ENCODE measurements around the gene BMPER.

Gene BMPER

DNA sequence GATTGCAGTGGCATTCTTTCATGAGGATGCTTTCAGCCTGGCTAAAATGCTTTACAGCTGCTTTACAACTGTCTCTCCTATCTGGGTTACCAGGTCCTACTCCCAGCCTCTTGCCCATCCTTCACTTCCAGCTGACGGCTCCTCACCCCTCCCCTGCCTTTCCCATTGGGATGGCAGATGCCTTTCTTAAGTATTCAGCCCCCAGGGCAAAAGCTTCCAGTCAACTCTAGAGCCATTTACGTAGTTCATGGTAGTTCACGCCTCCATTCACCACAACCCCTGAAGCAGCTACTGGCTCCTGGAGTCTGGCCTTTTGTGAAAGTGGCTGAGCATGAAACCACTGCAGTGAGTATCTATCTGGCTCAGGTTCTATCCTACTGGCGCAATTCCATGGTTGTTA, 17.2 kb upstream of the BMPER start:
- DNase-seq (ENCODE audit: low spot score), result no peak

DNA sequence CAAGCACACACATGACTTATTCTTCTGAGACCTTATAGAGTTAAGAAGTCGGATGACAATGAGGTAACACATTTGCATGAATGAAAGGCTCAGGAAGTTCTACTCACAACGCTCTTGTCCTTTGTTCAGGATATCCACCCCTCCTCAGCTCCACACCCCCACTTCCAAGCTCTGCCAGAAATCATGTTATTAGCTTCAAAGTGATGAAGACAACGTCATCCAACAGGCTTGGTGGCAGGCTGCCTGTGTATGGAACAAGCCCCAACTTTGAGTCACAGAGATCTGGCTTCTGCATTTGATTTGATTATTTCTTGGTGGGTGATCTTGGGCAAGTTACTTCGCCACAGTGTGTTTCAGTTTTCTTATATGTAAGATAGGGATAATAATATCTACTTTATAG, 12.4 kb upstream of the BMPER start:
- no peak for DNase-seq (ENCODE audit: low spot score)

DNA sequence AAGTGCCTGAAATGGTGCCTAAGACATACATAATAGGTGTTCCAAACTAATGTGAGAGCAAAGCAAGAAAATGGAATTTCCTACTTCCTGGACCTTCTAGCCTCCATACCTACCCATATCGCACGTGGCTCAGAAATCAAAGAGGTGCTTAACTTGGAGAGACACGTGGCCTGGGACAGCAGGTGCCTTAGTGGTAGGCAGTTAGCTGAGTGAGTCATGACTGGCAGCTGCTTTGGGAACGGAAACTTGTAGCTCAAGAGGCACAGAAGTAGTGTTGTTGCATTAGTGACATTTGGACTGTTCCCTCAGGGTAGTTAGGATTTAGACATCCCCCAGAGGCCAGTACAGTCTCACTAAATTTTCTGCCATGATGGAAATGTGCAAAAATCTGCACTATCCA, 12.0 kb upstream of the BMPER start:
- DNase-seq (ENCODE audit: low spot score), result no peak

DNA sequence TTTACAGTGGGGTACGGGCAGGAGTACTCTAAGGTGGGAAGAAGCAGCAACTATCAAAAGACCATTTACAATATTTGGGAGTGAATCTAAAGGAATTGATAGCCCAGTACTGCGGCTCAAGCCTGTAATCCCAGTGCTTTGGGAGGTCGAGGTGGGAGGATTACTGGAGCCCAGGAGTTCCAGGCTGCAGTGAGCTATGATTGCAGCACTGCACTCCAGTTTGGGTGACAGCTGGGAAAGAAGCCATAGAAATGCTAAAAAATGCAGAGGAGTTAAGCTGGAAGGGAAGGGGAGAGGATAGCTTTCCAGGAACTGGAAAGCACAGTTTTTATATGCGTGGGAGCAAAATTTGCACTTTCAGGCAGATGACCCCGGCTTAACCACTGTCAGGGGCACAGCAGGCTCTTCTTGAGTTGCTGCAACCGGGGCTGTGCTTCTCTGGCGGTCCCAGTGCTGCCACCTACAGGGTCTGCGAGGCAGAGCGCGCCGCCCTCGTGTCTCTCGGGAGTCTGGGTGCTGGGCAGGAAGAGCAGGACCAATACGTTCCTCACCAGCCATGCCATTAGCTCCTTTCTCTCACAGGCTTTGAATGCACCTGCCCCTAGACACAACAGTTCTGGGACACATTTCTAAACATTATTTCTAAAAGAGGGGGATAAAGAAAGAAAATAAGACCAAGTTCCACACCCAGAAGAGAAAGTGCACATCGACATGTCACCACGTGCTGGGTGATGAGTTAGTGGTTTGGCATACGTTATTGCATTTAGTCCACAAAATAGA, 10.1 kb upstream of the BMPER start:
- peak; percentile 82 for DNase-seq (ENCODE audit: low spot score)

DNA sequence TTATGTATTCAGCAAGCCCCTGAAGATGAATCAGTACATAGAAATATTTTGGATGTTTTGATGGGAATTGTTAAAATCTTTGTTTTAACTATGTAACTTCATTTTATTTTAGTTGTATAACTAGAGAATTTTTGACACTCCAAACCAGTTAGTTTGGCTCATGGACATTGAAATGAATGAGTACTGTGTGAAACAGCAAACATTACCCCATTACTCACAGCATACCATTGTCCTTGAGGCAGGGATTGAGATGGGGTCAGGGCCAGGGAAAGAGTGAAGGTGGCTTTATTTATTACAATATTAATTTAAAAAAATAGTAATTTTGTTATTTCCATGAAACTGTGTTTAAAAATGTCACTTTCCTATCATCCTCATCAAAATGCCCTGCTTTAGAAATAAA, 4.8 kb upstream of the BMPER start:
- DNase-seq (ENCODE audit: low spot score), result peak; percentile 35

DNA sequence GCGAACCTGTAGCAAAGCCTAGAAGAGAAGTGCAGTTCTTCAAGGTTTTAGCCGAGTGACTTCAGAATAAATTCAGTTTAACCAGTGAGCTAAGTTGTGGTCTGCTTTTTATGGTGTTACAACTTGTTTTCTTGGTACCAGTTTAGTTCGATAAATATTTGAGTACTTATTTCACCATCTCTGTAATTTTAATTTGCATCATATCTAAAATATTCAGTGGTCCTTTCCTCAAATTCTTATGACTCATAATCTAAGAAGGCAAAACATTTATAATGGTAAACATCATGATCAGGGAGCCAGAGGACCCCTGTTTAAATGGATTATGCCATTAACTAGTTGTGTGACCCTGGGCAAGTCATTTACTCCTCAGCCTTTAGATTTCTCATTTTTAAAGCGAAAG, 4.1 kb upstream of the BMPER start:
- no peak for DNase-seq (ENCODE audit: low spot score)

DNA sequence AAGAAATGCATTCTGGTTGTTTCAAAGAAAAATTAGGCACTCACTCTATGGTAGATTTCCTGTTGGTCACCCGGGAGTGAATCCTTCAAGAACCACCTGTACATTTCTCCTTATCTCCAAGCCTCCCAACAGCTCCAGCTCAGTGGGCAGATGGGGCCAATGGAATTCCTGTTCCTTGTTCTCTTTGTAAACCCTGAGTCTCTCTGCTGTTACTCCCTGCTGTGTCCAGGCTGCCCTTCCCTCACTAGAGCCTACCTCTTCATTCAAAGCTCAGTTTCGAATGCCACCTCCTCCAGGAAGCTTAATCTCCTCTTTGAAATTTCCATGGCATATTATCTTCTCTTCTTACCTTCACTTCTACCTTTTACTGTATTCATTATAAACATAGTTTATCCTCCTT, 3.5 kb upstream of the BMPER start:
- DNase-seq (ENCODE audit: low spot score), result no peak

DNA sequence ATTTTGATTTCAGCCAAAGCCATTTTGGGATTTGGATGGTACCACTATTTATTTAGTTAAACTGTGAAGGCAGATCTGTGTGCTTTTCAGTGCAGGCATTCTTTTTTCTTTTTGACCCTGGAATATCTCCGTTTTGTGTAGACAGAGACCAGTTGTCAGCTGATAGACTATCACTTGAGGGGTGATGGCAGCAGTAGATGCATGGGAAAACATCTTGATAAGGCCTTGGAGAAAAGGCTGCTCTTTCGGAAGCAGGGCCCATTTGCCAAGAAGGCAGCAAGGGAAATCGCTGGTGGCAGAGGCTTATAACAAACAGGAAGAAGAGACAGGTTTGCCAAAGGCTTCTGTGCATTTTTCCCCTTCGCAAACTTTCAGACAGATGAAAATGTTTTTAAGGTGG, 2.6 kb upstream of the BMPER start:
- DNase-seq (ENCODE audit: low spot score), result no peak

DNA sequence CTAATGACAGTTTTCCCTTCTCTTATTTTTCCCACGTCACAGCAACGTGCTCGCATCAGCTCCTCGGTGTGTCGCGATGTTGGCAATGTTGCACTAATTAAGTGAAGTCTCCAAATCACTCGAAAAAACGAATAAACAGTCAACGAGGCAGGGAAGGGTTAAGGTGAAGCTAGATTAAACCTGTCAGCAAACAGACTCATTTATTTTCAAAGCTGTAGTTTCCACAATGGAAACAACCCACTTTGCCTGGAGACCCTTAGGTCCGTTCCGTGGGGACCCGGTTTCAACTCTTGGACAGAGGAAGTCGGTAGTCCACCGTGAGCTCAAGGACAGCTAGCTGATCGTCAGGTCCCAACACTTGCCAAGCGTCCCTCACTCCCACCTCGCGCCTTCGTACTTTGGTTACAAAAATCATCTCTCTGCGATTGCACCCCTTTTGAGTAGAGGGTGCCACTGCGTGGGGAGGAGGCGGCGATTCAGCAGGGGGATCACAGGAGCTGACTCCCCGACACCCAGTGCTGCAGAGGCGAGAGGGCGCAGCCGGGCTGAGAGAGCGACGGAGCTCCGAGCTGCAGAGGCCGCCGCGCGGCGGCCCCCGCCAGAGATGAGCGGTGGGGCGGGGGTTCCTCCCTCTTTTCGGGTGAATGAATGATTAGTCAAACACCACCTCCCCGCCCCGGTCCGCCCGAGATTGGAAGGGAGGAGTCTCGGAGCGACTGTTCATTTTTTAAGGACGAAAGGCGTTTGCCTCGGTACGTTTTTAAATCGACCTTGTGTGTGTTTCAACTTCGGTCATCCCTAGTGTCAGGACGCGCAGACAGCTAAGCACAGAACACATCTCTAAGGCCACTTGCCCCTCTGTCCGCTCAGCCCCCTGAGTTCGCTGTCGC, 1.3 kb upstream of the BMPER start:
- peak; percentile 79 for DNase-seq (ENCODE audit: low spot score)

DNA sequence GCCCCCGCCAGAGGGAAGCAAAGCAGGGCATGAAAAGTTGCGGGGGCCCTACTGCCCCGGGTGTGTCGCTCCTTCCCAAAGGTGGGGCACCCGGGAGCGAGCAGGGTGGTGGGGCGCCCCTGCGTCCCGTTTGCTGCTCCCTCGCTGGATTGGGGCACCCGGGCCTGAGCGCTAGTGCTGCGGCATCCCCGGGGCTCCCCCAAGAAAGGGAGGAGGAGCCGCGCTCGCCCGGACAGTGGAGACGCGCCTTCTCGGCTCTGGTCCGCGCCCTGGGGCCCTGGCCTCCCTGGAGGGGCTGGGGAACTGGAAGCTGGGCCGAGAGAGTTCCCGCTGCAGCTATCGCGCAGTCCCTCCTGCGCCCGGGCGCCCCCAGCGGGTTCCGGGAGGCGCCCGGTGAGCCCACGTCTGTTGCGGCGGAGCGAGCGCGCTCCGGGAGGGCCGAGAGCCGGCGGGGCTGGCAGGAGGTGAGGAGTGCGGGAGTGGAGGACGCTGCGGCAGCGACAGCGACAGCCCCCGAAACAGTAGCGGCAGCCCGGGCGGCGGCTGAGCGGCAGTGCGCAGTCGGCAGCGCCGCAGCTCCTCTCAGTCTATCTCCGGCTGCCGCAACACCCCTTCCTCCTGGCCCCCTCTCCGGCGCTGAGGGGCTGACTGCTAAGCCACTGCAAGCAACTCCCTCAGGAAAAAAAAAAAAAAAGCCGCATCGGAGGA, 504 bp upstream of the BMPER start:
- DNase-seq (ENCODE audit: low spot score), result peak; percentile 69

DNA sequence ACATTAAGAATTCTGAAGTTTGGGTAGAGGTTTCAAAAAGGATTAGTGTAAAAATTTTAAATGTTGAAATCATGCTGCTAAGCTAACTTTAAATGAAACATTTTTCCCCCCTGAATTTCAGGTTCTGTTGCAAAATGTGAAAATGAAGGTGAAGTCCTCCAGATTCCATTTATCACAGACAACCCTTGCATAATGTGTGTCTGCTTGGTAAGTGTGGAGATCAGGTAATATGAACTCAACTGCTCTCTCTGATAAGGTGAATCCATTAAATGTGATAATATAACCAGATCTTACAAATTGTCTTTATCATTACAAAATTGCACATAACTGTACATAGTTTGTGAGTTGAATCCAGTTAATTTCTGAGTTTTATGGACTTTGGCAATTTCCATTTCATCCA, 1.4 kb downstream of the BMPER start:
- DNase-seq (ENCODE audit: low spot score), result no peak

DNA sequence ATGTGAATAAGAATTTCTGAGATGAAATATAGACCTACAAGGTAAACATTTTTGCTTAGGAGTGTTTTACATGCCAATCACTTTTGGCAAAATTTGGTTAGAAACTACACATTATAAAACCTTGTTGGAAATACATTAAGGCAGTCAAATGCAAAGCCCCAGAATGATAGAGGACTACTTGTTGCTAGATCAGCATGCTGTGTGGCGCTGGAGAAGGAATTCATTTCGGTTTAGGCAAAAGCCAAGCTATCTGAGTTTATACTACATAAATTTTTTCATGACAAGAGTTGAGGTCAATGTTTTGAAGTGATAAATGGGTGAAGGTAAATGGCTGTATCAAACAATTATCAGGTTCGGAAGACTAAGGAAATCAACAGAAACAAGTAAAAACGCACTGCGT, 2.3 kb downstream of the BMPER start:
- DNase-seq (ENCODE audit: low spot score), result no peak

DNA sequence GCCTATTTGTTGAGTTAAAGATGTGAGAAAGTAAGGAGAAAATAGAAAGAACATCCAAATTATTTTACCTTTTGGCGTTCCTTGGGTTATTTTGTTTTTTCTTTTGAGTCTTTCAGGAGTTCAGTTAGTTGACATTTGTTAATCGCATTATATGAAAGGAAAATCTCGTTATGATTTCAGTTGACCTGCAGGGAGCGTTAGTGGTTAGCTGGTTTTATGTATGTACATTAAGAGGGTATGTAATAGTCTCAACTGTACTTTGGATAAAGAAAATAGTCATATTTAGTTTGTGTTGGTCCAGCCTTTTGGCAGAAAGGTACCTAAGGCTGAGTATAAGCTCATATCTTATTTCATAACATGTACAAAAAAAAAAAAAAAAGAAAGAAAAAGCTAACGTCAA, 4.0 kb downstream of the BMPER start:
- DNase-seq (ENCODE audit: low spot score), result no peak

DNA sequence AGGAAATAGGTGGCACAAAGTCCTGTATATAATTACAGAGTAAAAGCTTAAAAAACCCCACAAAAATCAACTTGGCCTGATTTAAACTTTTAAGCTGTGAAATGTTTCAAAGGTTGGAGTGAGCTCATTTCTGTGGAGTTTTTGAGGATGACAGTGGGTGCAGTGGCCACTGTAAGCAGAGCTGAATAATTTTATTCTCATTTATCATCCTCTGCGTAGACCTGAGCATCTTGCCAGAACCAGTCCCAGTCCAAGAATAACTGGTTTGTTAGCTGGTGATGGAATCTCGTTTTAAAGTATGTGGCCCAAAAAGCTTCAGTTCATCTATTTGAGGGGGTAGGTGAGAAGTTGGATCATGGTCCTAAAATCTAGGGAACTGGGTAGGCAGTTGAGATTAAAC, 4.4 kb downstream of the BMPER start:
- no peak for DNase-seq (ENCODE audit: low spot score)

DNA sequence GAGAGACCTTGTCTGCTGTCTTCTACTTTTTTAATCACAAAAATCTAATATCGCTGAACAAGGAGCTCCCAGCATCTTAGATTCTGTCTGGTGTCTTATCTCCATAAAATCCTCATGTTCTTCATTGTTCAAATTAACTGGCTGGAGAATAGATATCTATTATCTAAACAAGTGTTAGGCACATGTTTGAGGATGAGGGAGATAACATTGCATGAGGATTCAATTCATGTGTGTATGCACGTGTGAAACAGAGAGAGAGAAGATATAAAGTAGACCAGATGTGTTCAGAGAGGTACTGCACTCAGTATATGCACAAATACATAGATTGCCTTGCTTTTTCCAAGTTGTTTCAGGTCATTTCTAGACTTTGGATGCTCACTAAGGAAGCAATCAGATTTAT, 5.4 kb downstream of the BMPER start:
- DNase-seq (ENCODE audit: low spot score), result no peak

DNA sequence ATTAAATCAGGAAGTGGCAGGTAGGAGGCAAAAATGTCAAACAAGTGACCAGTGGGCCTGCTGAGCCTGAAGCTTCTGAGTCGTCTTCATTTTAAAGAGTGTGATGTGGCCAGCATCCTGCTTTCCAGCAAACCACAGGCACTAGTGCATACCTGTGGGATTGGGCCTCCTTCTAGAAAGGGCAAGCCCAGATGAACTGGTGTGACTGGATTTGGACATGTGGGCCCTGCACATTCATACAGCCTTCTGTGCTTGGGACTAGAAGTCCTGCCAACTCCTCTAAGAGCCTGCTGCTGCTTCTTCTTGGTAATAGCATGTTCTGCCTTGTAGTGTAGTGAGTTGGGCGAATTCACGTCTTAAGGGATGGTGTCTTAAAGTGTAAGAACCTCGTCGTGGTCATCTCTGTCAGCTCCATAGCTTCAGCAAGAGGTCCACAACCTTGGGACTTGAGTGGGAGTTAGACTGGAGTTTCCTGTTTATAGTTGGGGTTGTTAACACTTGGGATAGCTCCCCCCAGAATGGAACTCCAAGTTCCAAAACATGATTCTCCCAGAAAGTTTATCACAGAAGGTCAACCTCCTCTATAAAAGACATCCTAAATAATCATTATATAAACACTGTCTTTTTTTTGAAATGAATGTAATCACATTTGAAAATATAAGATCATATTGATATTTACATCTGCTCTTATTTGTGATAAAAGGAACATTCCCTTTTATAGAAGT, 11.2 kb downstream of the BMPER start:
- DNase-seq (ENCODE audit: low spot score), result no peak

DNA sequence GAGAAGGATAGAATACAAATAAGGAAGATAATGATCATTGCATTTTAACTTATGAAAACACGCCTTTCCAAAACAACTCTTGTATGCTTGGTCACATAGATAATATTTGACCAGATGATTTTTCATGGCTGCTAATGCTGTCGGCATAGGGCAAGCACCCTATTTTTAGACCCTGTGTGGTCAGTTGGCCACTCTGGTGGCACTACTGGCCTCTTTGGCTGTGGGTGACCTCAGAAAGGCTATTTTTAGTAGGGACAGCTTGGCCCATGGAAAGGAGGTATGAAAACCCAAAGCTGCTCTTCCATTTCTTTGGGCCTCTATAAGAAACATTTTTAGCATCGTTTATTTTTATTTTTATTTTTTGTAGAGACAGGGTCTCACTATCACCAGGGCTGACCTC, 12.3 kb downstream of the BMPER start:
- DNase-seq (ENCODE audit: low spot score), result no peak

DNA sequence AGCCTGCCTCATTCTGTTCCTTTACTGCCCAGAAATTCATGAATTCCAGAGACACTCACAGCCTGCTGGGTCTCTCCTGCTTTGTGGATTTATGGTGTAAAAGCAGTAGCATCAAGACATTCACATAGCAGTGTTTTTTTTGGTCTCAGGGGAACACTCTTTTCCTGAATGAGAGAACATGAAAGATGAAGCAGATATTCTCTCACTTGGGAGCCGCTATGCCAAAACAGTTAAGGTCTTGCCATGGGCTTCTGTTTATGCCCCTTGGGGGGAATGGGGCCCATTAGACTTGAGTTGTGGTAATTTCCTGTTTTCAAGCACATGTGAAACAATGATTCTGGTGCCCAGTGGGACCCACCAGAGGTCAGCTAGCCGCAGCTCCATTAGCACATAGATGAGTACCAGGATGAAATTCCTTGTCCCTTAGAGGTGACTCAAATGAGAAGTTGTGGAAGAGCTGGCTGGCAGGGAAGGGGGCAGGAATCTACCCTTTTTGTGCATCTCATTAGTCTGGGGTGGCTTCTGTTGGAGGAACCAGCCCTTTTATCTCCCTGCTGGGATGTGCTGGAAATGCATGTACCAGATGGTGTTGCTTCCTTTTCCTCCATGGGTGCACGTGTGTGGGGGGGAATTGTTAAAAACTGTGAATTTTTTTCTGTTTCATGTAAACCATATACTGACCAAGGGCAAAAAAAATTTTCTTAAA, 13.3 kb downstream of the BMPER start:
- DNase-seq (ENCODE audit: low spot score), result no peak

DNA sequence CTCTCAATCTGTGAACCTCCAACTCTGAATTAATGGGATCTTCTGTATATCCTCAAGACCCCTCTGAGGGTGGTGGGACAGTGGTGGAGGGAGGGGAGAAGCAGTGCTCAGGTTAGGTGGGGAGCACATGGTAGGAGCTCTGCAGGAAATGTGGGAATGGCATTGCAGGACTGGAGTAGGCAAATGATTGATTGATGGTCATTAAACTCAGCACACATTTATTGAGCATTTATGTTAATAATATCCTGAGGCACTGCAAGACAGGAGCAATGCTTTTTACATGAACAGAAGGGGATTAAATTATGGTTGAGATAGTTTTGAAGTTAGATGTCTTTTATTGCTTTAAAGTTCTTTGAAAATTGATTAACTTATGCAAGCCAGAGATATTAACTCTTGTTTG, 14.1 kb downstream of the BMPER start:
- DNase-seq (ENCODE audit: low spot score), result no peak

DNA sequence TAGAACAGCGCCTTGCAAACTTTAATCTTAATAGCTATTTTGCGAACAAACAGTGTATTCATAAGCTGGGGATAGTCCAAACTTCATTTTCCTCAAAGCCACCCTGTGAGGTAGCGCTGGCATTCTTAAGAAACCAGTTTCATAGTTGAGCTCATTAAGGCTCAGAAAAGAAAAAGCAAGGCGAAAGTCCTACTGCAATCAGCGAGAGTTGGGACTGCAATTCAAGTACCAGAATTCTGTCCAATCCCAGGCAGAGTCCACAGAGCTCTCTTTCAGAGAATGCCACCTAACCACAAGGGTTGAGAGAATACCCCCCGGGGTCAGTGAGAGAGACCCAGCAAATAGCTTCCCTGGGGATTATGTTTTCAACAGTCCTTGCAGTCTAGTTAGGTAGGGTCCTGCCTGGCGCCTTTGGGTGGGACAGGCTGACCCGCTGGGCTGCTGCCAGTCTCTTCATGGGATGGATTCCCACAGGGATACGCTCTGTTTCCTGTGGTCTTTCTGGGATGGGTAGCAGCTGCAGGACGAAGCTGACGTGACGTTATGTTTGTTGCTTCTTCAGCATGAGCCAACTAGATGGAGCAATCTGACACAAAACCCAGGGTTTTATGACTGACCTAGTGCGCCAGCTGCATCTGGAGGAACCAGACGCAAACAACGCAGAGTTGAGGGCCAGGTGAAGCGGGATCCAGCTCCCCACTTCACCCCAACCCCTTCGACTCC, 16.0 kb downstream of the BMPER start:
- peak; percentile 78 for DNase-seq (ENCODE audit: low spot score)

DNA sequence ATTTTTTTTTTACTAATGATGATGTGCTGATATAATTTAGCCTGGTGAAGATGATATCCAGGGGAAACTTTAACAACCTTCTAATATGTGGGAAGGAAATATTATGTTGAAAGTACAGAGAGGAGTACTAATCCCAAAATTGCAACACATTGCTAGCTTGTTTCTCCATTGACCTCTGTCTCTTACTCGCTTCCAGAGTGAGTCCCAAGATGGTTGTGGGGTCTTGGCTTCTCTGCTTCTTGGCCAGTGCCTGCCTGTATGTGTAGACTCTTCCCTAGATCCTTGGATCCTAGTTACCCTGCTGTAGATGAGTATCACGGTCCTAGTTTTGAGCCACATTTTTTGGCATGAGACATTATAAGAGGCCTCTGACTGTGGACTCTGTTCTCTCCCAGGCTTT, 17.5 kb downstream of the BMPER start:
- no peak for DNase-seq (ENCODE audit: low spot score)

All from AG08395 (cell line).